EL (cell line): ENCODE results near the gene PTCRA.
"Not testable (repeated sequence)": the region's sequence is repeated elsewhere in the genome, so short reads cannot be mapped to it uniquely, and the experiment has no call there.

Source experiments
- DNase-seq: peaks from one replicate; pipeline ENCODE4 v3.0.0-alpha.2; 2016

Gene PTCRA

GRCh38 chr6:42947950-42948349, 32.1 kb downstream of the PTCRA start:
- no peak for DNase-seq

GRCh38 chr6:42952389-42952788, 36.5 kb downstream of the PTCRA start:
- DNase-seq, result no peak

- DNase-seq, result not testable (repeated sequence)
Measured at GRCh38 chr6:42954405-42954804, 38.6 kb downstream of the PTCRA start.

DNA sequence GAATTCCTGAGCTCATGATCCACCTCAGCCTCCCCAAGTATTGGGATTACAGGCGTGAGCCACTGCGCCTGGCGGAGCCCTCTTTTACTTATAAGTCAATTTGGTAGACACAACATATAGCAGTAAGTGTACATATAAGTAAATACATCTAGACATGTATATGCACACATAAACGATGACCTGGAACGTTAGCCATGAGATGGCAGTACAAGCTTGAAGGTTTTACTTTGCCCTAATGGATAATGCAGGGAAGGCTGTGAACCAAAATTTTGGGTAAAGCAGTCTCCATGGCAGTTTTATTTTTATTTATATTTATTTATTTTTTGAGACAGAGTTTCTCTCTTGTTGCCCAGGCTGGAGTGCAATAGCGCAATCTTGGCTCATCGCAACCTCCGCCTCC, 42.3 kb downstream of the PTCRA start:
- no peak for DNase-seq

GRCh38 chr6:42959917-42960242, 44.0 kb downstream of the PTCRA start:
- no peak for DNase-seq

DNA sequence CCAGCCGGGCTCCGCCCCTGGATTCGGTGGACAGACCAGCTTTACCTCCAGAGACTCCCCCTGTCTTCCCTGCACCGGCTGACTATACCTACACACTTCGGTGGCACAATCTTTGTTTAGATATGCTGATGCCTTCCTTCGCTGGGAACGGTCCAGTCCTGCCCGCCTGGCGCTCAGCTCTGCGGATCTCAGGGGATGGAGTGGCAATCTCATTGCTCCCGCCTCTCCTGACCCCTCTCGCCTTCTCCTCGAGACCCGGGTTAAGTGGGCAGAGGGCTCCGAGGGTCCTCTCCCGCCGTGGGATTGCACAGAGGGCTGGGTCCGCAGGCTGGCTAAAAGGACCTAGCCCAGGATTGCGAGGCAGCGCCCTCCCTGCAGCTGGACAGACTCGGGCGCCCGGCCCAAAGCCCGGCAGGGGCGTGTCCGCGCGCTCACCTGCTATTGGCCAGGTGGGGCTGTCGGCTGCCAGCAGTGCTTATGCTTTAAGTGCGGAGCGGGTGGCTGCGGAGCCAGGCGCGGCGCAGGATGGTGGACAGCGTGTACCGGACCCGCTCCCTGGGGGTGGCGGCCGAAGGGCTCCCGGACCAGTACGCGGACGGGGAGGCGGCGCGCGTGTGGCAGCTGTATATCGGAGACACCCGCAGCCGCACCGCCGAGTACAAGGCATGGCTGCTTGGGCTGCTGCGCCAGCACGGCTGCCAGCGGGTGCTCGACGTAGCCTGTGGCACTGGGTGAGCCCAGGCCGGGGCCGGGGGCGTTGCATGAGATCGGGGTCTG, 44.6 kb downstream of the PTCRA start, which contains the start of gene GNMT:
GNMT (plus strand) TSS at position 512 of the 777 bp plus-strand sequence; CDS start at position 526, 14 bp downstream.
- DNase-seq, result peak; percentile 25

GRCh38 chr6:42961020-42961470, 45.2 kb downstream of the PTCRA start:
- DNase-seq, result no peak

DNA sequence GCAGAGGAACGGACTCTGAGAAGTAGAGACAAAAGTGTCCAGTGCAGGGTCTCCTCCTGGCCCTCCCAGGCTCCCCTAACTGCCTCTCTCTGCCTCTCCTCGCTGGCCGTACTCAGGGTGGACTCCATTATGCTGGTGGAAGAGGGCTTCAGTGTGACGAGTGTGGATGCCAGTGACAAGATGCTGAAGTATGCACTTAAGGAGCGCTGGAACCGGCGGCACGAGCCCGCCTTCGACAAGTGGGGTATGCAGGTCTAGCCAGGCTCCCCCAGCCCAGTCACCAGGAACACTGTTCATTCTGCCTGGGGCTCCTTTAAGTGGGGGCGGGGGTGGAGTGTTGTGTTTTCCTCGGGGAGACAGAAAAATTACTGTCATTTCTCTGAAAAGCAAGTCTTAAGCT, 46.2 kb downstream of the PTCRA start:
- no peak for DNase-seq

DNA sequence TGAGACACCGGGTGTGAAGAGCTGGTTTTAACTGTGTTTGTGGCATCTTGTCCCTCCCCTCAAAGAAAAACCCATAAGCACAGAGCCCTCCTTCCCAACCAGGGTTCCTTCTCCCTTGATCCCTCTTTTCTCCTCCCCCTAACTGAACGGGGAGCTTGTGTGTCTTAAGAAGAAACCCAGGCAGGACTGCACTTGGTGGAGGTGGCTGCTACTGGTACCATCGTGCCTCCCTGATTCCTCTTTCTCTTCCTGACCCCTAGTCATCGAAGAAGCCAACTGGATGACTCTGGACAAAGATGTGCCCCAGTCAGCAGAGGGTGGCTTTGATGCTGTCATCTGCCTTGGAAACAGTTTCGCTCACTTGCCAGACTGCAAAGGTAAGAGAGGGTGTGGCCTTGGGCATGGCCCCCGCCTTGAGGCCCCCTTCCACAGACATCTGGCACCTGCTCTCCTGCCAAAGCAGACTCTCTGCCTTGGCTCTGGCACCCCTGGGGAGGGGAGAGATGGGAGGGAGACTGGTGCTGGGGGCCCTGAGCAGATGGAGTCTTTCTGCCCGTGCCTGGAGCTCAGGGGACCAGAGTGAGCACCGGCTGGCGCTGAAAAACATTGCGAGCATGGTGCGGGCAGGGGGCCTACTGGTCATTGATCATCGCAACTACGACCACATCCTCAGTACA, 46.8 kb downstream of the PTCRA start:
- DNase-seq, result no peak

- DNase-seq, result no peak
Measured at GRCh38 chr6:42963179-42963854, 47.5 kb downstream of the PTCRA start.

DNA sequence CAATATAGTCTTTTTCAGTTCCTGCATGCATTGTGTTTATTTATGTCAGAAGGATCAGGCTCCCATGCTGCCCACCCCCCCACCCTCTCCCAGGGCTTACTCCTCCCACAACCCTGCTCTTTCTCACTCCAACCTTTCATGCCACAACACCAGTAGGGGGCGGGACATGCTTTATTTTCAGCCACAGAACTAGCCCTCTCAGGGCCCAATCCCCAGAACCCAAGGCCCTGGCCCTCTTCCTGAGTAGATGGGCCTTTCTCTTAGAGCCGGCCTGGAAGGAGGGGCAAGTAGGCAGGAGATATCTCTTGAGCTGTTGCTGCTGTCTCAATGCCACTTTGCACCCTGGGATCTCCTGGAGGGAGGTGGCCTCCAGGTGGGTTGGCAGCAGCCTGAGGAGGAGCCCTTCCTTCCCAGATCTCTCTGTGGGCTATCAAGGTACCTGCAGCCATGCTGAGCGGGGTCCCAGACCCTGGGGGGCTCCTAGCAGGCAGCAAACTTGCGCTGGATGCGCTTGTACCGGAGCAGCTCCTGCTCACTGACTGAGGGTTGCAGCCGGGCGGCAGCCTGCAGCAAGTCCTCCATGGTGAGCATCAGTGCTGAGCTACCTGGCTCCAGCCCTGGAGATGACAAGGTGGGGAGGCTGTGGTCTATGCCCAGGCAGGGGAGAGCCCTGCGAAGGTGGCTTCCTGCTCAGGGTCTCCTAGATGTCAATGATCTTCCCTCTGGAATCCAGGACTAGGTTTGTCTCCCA, 48.2 kb downstream of the PTCRA start:
- peak; percentile 58 for DNase-seq

DNA sequence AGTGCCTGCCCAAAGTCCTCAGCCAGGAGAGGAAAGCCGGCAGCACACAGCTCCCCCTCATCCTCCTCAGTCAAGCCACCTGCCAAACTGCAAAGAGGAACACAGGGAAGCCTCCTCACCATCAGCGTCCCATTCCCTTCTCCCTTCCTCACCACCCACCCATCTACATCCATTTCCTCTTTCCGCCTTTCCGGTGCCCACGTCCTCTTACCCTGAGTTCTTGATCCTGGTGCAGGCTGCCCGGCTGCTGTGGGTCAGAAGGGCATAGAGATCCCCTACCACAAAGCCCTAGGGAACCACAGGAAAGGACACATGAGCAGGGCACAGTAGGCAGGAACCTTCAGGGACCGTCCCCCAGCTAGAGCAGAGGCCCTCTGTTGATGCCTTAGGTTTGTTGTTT, 50.7 kb downstream of the PTCRA start:
- DNase-seq, result no peak

DNA sequence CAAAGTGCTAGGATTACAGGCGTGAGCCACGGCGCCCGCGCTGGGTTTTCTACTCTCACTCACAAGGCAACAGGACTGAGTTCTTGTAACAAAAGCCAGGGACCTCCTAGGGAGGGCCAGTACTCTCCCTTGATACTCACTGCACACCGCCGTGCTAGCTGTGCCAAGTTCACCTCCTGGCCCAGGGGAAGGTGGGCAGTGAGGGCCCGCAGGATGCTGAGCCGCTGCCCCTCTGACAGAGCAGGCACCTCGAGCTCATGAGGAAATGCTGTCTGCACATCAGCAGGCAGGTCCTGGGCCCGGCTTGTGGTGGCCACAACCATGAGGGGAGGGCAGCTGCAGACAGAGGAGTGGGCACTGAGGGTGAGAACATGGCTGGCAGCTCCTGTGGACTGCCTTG, 51.4 kb downstream of the PTCRA start:
- DNase-seq, result no peak

- no peak for DNase-seq
Measured at GRCh38 chr6:42968126-42968701, 52.4 kb downstream of the PTCRA start.

GRCh38 chr6:42968783-42969182, 52.9 kb downstream of the PTCRA start:
- no peak for DNase-seq

DNA sequence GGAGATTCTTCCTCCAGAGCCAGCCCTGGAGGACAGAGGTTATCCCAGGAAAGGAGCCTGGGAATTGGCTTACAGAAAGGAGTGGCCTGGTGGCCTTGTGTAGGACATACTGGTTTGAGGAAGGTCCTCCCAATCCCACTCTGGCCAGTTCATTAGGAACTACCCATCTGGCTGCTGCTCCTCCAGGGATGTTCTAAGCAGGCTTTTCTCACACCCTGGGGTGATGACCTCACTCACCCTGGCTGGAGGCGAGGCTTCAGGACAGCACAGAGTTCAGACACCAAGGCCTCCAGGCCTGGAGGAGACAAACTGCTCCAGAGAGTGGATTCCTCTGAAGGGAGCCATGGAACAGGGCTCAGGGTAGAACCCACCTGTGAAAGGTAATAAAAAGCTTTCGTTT, 53.6 kb downstream of the PTCRA start:
- DNase-seq, result no peak

- no peak for DNase-seq
Measured at GRCh38 chr6:42969934-42970333, 54.1 kb downstream of the PTCRA start.

- peak; percentile 56 for DNase-seq
Measured at GRCh38 chr6:42970871-42971612, 55.2 kb downstream of the PTCRA start.

DNA sequence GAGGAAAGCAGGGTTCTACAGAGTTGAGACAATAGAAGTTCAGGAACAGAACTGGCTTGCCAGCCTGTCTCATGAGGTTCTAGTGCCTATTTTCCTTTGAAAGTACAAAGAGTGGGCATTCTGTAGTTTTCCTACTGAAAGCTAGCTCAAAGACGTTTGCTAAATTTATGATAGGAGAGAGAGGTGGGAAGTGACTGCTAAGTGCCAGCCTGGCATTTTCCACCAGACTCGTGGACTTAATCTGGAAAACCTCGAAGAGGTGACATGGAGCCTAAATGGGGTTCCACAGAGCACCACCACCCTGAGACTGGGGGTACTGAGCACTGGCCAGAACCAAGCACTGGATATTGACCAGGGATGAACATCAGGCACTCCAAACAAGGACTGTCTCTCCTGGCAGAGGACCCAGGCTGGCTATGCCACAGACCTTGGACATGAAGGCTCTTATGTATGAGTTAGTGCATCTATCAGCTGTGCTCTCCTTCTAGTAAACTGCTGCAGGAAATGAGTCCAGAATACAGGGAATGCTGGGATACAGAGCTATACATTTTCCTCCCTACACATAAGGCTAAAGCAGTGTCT, 56.0 kb downstream of the PTCRA start:
- no peak for DNase-seq

DNA sequence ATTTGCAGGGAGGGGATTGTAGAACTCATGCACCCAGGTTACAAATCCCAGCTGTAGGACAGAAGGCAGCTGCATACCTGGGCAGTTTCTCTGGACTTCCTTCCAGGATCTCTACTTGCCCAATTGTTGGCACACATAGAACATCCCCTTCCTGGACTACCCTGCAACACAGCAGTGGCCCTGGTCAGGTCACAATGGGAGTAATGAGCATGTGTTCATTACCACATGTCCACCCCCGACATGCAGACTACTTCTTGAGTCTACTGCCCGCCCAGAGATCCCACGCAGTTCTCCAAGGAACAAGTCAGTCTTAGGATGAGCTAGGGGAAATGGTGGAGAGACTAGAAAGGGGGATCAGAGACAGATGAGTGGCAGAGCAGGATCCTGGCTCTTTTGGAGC, 58.1 kb downstream of the PTCRA start:
- no peak for DNase-seq

GRCh38 chr6:42974919-42975505, 59.2 kb downstream of the PTCRA start:
- DNase-seq, result no peak
